Measurements from ENCODE around the gene GRAMD4. TPM values are rescaled to one million over a fixed set of nuclear protein-coding genes. Genes with fewer than 3 reads are reported as not detected.
A peak's percentile ranks its signal among the peaks of the same experiment; 100 is the strongest.
"Not testable (repeated sequence)": the region's sequence is repeated elsewhere in the genome, so short reads cannot be mapped to it uniquely, and the experiment has no call there.

The GRAMD4 gene
- total RNA-seq, 1 donor from 2014 or later = 58.1 TPM

DNA sequence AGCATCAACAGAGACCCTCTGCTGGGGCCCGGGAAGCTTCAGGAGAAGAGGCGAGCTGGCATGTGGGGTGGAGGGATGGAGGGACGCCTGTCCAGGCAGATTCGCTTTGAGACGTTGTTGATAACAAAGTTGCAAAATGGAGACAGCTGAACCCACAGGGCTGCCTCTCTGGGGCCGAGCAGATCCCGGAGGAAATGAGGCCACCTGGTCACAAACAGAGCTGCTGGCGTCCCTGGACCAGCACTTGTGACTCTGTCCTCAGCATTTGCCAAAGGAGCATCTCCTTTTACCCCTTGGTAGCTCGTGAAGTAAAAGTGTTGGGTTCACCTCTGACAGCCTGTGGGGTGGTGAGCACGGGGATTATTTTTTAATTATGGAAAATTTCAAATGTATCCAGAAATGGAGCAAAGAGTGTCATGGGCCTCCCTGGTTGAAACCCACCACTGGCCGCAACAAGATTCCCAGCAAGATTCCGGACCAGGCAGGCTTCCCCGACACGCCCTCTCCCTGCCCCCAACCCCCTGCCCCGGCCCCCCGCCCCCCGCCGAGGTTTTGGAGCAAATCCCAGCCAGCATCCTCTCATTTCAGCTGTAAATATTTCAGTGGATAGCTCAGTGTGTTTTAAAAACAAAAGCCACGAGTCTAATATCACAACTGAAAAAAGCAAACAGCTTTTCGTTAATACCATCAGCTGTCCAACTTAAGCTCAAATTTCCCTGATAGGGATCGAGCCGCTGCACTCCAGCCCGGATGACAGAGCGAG, 20.3 kb downstream of the GRAMD4 start:
- H3K4me3 ChIP-seq = no peak overlapping the region
- DNase-seq = no peak
- ATAC-seq = no peak
- H3K27ac ChIP-seq = no peak overlapping the region
- peaks cover 8% of the 10 kb centered on the region for H3K36me3 ChIP-seq
- intact Hi-C loops (cut with DNase I) = no loop called here
- no peaks in the 10 kb centered on the region for H3K9me3 ChIP-seq
- TF ChIP-seq, protein P1, sequence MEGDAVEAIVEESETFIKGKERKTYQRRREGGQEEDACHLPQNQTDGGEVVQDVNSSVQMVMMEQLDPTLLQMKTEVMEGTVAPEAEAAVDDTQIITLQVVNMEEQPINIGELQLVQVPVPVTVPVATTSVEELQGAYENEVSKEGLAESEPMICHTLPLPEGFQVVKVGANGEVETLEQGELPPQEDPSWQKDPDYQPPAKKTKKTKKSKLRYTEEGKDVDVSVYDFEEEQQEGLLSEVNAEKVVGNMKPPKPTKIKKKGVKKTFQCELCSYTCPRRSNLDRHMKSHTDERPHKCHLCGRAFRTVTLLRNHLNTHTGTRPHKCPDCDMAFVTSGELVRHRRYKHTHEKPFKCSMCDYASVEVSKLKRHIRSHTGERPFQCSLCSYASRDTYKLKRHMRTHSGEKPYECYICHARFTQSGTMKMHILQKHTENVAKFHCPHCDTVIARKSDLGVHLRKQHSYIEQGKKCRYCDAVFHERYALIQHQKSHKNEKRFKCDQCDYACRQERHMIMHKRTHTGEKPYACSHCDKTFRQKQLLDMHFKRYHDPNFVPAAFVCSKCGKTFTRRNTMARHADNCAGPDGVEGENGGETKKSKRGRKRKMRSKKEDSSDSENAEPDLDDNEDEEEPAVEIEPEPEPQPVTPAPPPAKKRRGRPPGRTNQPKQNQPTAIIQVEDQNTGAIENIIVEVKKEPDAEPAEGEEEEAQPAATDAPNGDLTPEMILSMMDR (IDR thresholded peaks at IDR 0.05) = no peak
- H3K4me1 ChIP-seq = peaks cover 6% of the 10 kb centered on the region
- H3K27me3 ChIP-seq (ENCODE audit: low read depth) = no peaks in the 10 kb centered on the region

DNA sequence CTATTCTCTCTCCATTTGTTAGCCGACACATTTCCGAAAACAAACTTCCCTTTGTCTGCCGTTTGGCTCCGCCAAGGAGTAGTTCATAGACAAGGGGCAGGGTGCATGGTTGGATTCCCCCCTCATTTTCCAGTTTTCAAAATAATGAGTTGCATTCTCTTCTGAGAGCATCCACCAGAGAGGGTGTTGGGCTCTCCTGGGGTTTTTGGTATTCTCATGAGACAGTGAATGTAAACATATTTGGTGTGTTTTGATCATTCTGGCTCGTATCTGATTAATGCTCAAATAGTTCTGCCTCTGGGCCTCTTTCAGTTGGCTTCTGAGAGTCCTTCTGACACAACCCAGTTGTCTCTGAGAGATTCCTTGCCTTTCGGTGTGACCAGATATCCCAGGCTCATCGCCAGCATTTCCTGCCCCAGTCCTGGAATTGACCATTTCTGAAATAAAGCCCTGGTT, 21.7 kb downstream of the GRAMD4 start:
- DNase-seq = no peak
- Histone ChIP-seq H3K27ac (no peak overlapping the region), H3K4me1 (peaks cover 6% of the 10 kb centered on the region), H3K36me3 (peaks cover 8% of the 10 kb centered on the region), H3K4me3 (no peak overlapping the region), H3K9me3 (no peaks in the 10 kb centered on the region), H3K27me3 (ENCODE audit: low read depth) (no peaks in the 10 kb centered on the region)
- TF ChIP-seq, protein P1 (IDR thresholded peaks at IDR 0.05) = no peak
- intact Hi-C loops (cut with DNase I) = no loop called here
- ATAC-seq = peak in 1 of 2 donors; percentile 11

DNA sequence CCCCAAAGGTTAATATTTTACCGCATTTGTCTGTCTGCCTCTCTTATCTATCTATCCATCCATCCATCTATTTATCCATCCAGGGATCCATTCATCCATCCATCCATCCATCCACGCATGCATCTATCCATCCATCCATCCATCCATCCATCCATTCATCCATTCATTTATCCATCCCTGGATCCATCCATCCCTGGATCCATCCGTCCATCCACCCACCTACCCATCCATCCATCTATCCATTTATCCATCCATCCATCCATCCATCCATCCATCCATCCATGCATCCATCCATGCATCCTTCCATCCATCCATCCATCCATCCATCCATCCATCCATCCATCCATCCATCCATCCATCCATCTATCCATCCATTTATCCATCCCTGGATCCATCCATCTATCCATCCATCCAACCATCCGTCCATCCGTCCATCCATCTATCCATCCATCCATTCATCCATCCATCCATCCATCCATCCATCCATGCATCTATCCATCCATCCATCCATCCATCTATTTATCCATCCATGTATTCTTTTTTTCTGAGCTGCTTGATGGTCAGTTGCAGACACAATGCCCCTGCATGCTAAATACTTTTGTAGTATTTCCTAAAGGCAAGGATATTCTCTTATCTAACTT, 22.8 kb downstream of the GRAMD4 start:
- H3K9me3 ChIP-seq; ATAC-seq; H3K4me1 ChIP-seq; DNase-seq; H3K27ac ChIP-seq; H3K27me3 ChIP-seq (ENCODE audit: low read depth); intact Hi-C loops (cut with DNase I); H3K4me3 ChIP-seq; H3K36me3 ChIP-seq: not testable (repeated sequence)

DNA sequence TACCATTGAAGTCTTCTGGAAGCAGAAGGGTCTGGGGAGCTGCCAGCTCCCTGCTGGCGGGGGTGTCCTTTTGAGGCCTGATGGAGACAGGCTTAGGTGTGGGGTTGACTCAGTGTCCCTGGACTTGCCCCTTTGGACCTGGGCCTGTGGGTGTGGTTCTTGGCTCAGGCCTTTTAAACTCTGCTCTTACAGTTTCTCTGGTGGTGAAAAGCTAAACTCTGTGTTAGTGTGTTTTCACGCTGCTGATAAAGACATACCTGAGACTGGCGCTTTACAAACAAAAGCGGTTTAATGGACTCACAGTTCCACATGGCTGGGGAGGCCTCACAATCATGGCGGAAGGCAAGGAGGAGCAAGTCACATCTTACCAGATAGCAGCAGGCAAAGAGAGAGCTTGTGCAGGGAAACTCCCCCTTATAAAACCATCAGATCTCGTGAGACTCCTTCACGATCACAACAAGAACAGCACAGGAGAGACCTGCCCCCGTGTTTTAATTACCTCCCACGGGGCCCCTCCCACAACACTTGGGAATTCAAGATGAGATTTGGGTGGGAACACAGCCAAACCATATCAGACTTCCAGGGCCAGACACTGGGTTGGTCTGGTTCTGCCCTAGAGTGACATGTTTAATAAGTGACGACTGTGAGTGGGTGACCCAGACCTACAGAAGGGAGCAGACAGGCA, 26.5 kb downstream of the GRAMD4 start:
- intact Hi-C loops (cut with DNase I) = no loop called here
- TF ChIP-seq, protein P1 (IDR thresholded peaks at IDR 0.05) = no peak
- no peak for ATAC-seq
- Histone ChIP-seq H3K27ac (no peak overlapping the region), H3K27me3 (ENCODE audit: low read depth) (no peaks in the 10 kb centered on the region), H3K9me3 (no peaks in the 10 kb centered on the region), H3K4me1 (peaks cover 12% of the 10 kb centered on the region), H3K4me3 (no peak overlapping the region), H3K36me3 (no peaks in the 10 kb centered on the region)
- DNase-seq = no peak

DNA sequence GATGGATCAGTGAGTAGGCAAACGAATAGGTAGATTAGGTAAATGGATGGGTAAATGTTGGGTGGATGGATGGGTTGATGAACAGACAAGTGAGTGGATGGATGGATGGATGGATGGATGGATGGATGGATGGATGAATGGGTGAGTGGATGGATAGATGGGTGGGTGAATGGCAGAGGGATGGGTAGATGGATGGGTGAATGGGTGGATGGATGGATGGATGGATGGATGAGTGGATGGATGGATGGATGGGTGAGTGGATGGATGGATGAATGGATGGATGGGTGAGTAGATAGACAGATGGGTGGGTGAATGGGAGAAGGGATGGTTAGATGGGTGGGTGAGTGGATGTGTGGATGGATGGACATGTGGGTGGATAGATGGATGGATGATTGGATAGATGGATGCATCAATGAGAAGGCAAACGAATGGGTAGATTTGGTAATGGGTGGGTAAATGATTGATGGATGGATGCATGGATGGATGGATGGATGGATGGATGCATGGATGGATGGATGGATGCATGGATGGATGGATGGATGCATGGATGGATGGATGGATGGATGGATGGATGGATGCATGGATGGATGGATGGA, 28.1 kb downstream of the GRAMD4 start:
- H3K36me3 ChIP-seq; intact Hi-C loops (cut with DNase I); H3K9me3 ChIP-seq; ATAC-seq; H3K27me3 ChIP-seq (ENCODE audit: low read depth); H3K27ac ChIP-seq; H3K4me3 ChIP-seq; DNase-seq: not testable (repeated sequence)
- H3K4me1 ChIP-seq = peaks cover 18% of the 10 kb centered on the region
